Renal pelvis (tissue), 4 donors: ENCODE results near the gene TLE4. TPM values are rescaled to one million over a fixed set of nuclear protein-coding genes. Genes with fewer than 3 reads are reported as not detected.

ENCODE experiments used
- DNase-seq: peaks from one replicate; pipeline ENCODE4 v3.0.0-alpha.2; 2013
- polyA plus RNA-seq, 3 donors: library from polyadenylated mRNA; unstranded; fragments of 120-200 nt; gene quantifications; one replicate each; pipeline ENCODE4 v1.2.1, GENCODE V29; 2013; ENCODE audit not compliant: insufficient read length in 3 of 3

TLE4 gene
- polyA plus RNA-seq, 3 donors, result 61.1 to 66.8 (median 64.2) TPM

GRCh38 chr9:79569814-79570447, 1.8 kb upstream of the TLE4 start:
- DNase-seq, result no peak

- peak; percentile 86 for DNase-seq
These were observed 1.1 kb upstream of the TLE4 start for GRCh38 chr9:79570448-79571308.

GRCh38 chr9:79572032-79572607, 355 bp downstream of the TLE4 start:
- no peak for DNase-seq

GRCh38 chr9:79572608-79573411, 1.0 kb downstream of the TLE4 start:
- peak; percentile 64 for DNase-seq

- DNase-seq, result no peak
These were observed 1.7 kb downstream of the TLE4 start for GRCh38 chr9:79573412-79573923.

- DNase-seq, result no peak
These were observed 2.4 kb downstream of the TLE4 start for GRCh38 chr9:79574136-79574535.

GRCh38 chr9:79574781-79575180, 3.0 kb downstream of the TLE4 start:
- DNase-seq, result no peak

GRCh38 chr9:79575547-79575946, 3.8 kb downstream of the TLE4 start:
- no peak for DNase-seq

- no peak for DNase-seq
These were observed 6.4 kb downstream of the TLE4 start for GRCh38 chr9:79577969-79578723.

GRCh38 chr9:79578891-79579290, 7.1 kb downstream of the TLE4 start:
- no peak for DNase-seq

GRCh38 chr9:79579624-79580023, 7.9 kb downstream of the TLE4 start:
- DNase-seq, result no peak

GRCh38 chr9:79580055-79580454, 8.3 kb downstream of the TLE4 start:
- DNase-seq, result no peak

GRCh38 chr9:79581388-79581787, 9.6 kb downstream of the TLE4 start:
- no peak for DNase-seq

- DNase-seq, result no peak
These were observed 10.0 kb downstream of the TLE4 start for GRCh38 chr9:79581794-79582193.

- DNase-seq, result no peak
These were observed 12.3 kb downstream of the TLE4 start for GRCh38 chr9:79583952-79584654.

GRCh38 chr9:79584655-79584982, 12.9 kb downstream of the TLE4 start:
- DNase-seq, result no peak

GRCh38 chr9:79588488-79589223, 16.9 kb downstream of the TLE4 start:
- DNase-seq, result no peak

- DNase-seq, result no peak
These were observed 19.7 kb downstream of the TLE4 start for GRCh38 chr9:79591458-79591857.

GRCh38 chr9:79592726-79593493, 21.1 kb downstream of the TLE4 start:
- DNase-seq, result no peak
